WI38 (cell line): ENCODE measurements around the gene SERPINE1.

Experiments
- H3K4me3 ChIP-seq: 2 replicates; pipeline ENCODE4 v1.5.1; 2011; ENCODE audit warnings: low read depth, mild to moderate bottlenecking, control low read depth, low read length
- CTCF ChIP-seq: IDR thresholded peaks from 2 replicates; pipeline ENCODE4 v1.5.1; 2012; ENCODE audit warnings: low read depth, mild to moderate bottlenecking, control low read depth, low read length

Gene SERPINE1

GRCh38 chr7:101170617-101171441 is 43.9 kb downstream of the SERPINE1 start:
- H3K4me3 ChIP-seq = no peak overlapping the region
- no peak for TF ChIP-seq CTCF

- no peak overlapping the region for H3K4me3 ChIP-seq
- TF ChIP-seq CTCF = peak; percentile 33
These were observed 44.5 kb downstream of the SERPINE1 start for GRCh38 chr7:101171442-101171837.

GRCh38 chr7:101172005-101172853 is 45.3 kb downstream of the SERPINE1 start:
- no peak overlapping the region for H3K4me3 ChIP-seq
- TF ChIP-seq CTCF = no peak

GRCh38 chr7:101172854-101173751 is 46.2 kb downstream of the SERPINE1 start:
- H3K4me3 ChIP-seq = peak overlapping the region; percentile 32
- TF ChIP-seq CTCF = no peak

GRCh38 chr7:101173752-101174244 is 46.9 kb downstream of the SERPINE1 start:
- TF ChIP-seq CTCF = no peak
- peak overlapping the region; percentile 32; the same call in 1 of the 2 replicates for H3K4me3 ChIP-seq

GRCh38 chr7:101174322-101174854 is 47.5 kb downstream of the SERPINE1 start:
- no peak for TF ChIP-seq CTCF
- no peak overlapping the region for H3K4me3 ChIP-seq
